Measurements from ENCODE around the gene NHS. TPM values are rescaled to one million over a fixed set of nuclear protein-coding genes. Genes with fewer than 3 reads are reported as not detected.

Gene NHS
- total RNA-seq, 1 experiment from 2014 or later, result 6.2 TPM

DNA sequence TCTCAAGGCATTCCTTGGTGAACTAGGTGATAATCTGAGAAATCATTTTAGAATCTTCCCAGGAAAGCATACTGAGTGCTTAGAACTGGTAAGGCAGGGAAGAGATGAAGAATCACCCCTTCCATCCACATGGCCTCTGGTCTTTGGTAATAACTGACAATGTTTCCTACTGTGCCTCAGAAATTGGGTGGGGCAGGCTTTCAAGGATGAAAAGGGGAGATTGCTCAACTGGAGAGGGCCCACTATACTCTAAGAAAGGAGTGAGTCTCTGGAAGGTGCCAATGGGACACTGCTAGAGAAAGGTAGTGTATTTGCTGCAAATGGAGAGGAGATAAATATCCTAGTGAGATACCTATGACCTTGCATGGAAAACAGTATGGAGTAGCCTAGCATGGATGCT is 227.2 kb downstream of the NHS start:
- DNase-seq (ENCODE audit: unreplicated experiment), result no peak

DNA sequence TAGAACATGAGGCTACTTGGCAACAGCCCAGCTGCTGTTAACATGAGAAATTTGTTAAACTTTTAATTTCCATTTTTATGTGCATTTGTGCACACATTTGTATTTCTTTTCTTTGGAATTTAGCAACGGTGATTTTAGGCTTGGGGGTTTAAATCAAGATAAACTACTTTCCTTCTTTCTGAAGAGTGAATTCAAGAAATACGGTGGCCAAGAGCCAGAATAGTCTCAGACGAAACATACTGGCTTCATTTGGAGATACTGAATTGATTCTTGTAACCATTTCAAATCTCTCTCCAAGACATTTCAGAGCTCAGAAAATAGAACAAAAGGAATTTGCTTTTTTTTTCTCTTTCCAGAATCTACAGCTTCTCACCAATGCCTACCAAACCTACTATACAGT is 228.2 kb downstream of the NHS start:
- no TSS peak for BruUV-seq (replicated peaks)
- Mint-ChIP-seq H3K4me1 (ENCODE audit: insufficient read depth, unreplicated experiment) (peaks cover 17% of the 10 kb centered on the region), H3K27ac (ENCODE audit: low read depth, unreplicated experiment) (no peak overlapping the region), H3K27me3 (ENCODE audit: insufficient read depth, unreplicated experiment) (peaks cover 64% of the 10 kb centered on the region), H3K4me3 (ENCODE audit: unreplicated experiment) (no peak overlapping the region), H3K36me3 (ENCODE audit: insufficient read depth, unreplicated experiment) (no peaks in the 10 kb centered on the region), H3K9me3 (ENCODE audit: unreplicated experiment) (no peaks in the 10 kb centered on the region)
- DNase-seq (ENCODE audit: unreplicated experiment), result no peak
- POLR2A ChIA-PET, result interaction anchor here (1.0 to 1.1 kb wide), 2 partner anchors 15 to 190 kb away, joined by 3 read pairs; no protein-coding TSS in a partner anchor
- TF ChIP-seq, protein P1, sequence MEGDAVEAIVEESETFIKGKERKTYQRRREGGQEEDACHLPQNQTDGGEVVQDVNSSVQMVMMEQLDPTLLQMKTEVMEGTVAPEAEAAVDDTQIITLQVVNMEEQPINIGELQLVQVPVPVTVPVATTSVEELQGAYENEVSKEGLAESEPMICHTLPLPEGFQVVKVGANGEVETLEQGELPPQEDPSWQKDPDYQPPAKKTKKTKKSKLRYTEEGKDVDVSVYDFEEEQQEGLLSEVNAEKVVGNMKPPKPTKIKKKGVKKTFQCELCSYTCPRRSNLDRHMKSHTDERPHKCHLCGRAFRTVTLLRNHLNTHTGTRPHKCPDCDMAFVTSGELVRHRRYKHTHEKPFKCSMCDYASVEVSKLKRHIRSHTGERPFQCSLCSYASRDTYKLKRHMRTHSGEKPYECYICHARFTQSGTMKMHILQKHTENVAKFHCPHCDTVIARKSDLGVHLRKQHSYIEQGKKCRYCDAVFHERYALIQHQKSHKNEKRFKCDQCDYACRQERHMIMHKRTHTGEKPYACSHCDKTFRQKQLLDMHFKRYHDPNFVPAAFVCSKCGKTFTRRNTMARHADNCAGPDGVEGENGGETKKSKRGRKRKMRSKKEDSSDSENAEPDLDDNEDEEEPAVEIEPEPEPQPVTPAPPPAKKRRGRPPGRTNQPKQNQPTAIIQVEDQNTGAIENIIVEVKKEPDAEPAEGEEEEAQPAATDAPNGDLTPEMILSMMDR (IDR thresholded peaks at IDR 0.05; ENCODE audit: unreplicated experiment), result no peak
- intact Hi-C loops (cut with micrococcal nuclease), result no loop called here
- CTCF ChIA-PET, result interaction anchor here (0.6 to 2.3 kb wide), 6 partner anchors 11 to 360 kb away, joined by 3 to 7 read pairs (median 3); no protein-coding TSS in a partner anchor

More for the DNA sequence above, 227.2 kb downstream of the NHS start:
- ChIA-PET CTCF (interaction anchor here (0.6 to 2.3 kb wide), 5 partner anchors 10 to 359 kb away, joined by 3 to 7 read pairs (median 3); no protein-coding TSS in a partner anchor), POLR2A (interaction anchor here (1.0 kb wide), 1 partner anchor 14 kb away, joined by 3 read pairs; no protein-coding TSS in a partner anchor)
- H3K27ac Mint-ChIP-seq (ENCODE audit: low read depth, unreplicated experiment), result no peak overlapping the region
- no peak overlapping the region for H3K4me3 Mint-ChIP-seq (ENCODE audit: unreplicated experiment)
- H3K36me3 Mint-ChIP-seq (ENCODE audit: insufficient read depth, unreplicated experiment), result no peaks in the 10 kb centered on the region
- BruUV-seq (replicated peaks), result no TSS peak
- peaks cover 17% of the 10 kb centered on the region for H3K4me1 Mint-ChIP-seq (ENCODE audit: insufficient read depth, unreplicated experiment)
- TF ChIP-seq, protein P1 (IDR thresholded peaks at IDR 0.05; ENCODE audit: unreplicated experiment), result no peak
- H3K9me3 Mint-ChIP-seq (ENCODE audit: unreplicated experiment), result no peaks in the 10 kb centered on the region
- intact Hi-C loops (cut with micrococcal nuclease), result no loop called here
- H3K27me3 Mint-ChIP-seq (ENCODE audit: insufficient read depth, unreplicated experiment), result peaks cover 56% of the 10 kb centered on the region

DNA sequence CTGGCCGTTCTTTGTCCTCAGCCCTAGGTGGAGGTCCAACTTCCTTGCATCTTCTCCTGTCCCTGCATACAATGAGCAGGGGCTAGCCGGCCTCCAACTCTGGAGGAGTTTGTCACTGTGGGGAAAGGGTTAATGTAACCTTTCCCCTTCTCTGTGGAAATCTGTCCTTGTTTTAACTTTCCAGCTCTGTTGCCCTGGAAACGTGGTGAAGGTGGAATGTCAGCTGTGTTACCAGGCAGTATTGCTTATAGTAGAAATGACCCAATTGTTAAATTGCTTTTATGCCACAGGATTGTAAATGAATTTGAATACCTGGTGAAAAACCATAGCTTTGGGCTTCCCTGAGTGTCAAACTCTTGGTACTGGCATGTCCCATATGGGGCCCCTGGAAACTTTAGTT is 230.7 kb downstream of the NHS start:
- POLR2A ChIA-PET, result no interaction called here
- Mint-ChIP-seq H3K27ac (ENCODE audit: low read depth, unreplicated experiment) (no peak overlapping the region), H3K27me3 (ENCODE audit: insufficient read depth, unreplicated experiment) (peaks cover 66% of the 10 kb centered on the region), H3K4me3 (ENCODE audit: unreplicated experiment) (no peak overlapping the region), H3K36me3 (ENCODE audit: insufficient read depth, unreplicated experiment) (no peaks in the 10 kb centered on the region), H3K9me3 (ENCODE audit: unreplicated experiment) (no peaks in the 10 kb centered on the region), H3K4me1 (ENCODE audit: insufficient read depth, unreplicated experiment) (peaks cover 19% of the 10 kb centered on the region)
- intact Hi-C loops (cut with micrococcal nuclease), result no loop called here
- CTCF ChIA-PET, result no interaction called here
- no peak for DNase-seq (ENCODE audit: unreplicated experiment)
- no TSS peak for BruUV-seq (replicated peaks)
- TF ChIP-seq, protein P1 (IDR thresholded peaks at IDR 0.05; ENCODE audit: unreplicated experiment), result no peak

DNA sequence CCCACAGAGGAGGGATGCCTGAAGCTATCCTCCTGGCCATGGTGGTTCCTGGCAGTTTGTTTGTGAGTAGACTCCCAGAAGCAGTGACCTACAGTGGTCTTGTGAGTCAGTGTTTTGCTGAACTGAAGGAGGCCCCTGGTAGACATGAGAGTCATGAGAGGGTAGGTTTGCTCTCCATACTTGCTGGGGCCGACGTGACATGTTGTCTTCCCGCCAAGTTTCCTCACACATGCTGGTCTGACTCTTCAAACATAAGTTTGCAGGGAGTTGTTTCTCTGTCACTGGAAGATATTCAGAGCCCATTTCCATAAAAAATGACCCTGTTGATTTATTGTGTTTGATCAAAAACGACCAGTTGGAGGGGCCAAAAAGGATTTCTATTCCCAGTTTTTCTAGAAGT is 231.2 kb downstream of the NHS start:
- Mint-ChIP-seq H3K9me3 (ENCODE audit: unreplicated experiment) (no peaks in the 10 kb centered on the region), H3K27me3 (ENCODE audit: insufficient read depth, unreplicated experiment) (peaks cover 66% of the 10 kb centered on the region), H3K36me3 (ENCODE audit: insufficient read depth, unreplicated experiment) (no peaks in the 10 kb centered on the region), H3K4me1 (ENCODE audit: insufficient read depth, unreplicated experiment) (peaks cover 19% of the 10 kb centered on the region), H3K4me3 (ENCODE audit: unreplicated experiment) (no peak overlapping the region), H3K27ac (ENCODE audit: low read depth, unreplicated experiment) (no peak overlapping the region)
- DNase-seq (ENCODE audit: unreplicated experiment), result no peak
- ChIA-PET CTCF (no interaction called here), POLR2A (no interaction called here)
- BruUV-seq (replicated peaks), result no TSS peak
- TF ChIP-seq, protein P1 (IDR thresholded peaks at IDR 0.05; ENCODE audit: unreplicated experiment), result no peak
- intact Hi-C loops (cut with micrococcal nuclease), result no loop called here
